ENCODE data around the gene RHCG.

- TF ChIP-seq CTCF (conservative IDR thresholded peaks at IDR 0.05 in 1 of 2, IDR thresholded peaks at IDR 0.05 in 1 of 2; ENCODE audit: low read depth in 1 of 2, low read length in 2 of 2) = no peak
- TF ChIP-seq EZH2 (IDR thresholded peaks at IDR 0.05; ENCODE audit: low read length, missing control alignments) = no peak
These were observed 40.8 kb downstream of the RHCG start for GRCh38 chr15:89455535-89455934.
